ENCODE data around the gene RNF34.

RNF34 gene

GRCh38 chr12:121452340-121452984 lies 52.5 kb downstream of the RNF34 start:
- TF ChIP-seq, protein P1, sequence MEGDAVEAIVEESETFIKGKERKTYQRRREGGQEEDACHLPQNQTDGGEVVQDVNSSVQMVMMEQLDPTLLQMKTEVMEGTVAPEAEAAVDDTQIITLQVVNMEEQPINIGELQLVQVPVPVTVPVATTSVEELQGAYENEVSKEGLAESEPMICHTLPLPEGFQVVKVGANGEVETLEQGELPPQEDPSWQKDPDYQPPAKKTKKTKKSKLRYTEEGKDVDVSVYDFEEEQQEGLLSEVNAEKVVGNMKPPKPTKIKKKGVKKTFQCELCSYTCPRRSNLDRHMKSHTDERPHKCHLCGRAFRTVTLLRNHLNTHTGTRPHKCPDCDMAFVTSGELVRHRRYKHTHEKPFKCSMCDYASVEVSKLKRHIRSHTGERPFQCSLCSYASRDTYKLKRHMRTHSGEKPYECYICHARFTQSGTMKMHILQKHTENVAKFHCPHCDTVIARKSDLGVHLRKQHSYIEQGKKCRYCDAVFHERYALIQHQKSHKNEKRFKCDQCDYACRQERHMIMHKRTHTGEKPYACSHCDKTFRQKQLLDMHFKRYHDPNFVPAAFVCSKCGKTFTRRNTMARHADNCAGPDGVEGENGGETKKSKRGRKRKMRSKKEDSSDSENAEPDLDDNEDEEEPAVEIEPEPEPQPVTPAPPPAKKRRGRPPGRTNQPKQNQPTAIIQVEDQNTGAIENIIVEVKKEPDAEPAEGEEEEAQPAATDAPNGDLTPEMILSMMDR (IDR thresholded peaks at IDR 0.05; ENCODE audit: low read length, missing control alignments), result no peak
- no peak overlapping the region for H3K4me3 ChIP-seq (replicated peaks; ENCODE audit: low read depth, low read length)
- DNase-seq (ENCODE audit: low read depth), result no peak

DNA sequence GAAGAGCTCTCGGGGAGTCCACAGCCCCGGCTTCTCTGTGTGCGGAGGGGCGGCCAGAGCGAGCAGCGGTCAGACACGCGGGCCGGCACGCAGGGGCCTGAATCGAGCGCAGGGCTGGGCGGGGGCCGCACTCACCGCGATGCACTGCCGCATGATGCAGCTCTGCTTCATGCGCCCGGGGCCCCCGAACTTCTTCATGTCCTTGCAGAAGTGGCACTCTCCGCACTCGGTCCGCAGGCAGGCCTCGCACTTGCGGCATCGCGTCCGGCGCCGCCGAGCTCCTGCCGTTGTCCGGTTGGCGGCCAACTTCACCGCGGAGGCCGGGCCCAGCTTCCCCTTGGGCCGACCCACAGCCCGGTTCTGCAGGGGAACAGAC lies 53.1 kb downstream of the RNF34 start:
- no peak overlapping the region for H3K4me3 ChIP-seq (replicated peaks; ENCODE audit: low read depth, low read length)
- TF ChIP-seq, protein P1 (IDR thresholded peaks at IDR 0.05; ENCODE audit: low read length, missing control alignments), result no peak
- no peak for DNase-seq (ENCODE audit: low read depth)

DNA sequence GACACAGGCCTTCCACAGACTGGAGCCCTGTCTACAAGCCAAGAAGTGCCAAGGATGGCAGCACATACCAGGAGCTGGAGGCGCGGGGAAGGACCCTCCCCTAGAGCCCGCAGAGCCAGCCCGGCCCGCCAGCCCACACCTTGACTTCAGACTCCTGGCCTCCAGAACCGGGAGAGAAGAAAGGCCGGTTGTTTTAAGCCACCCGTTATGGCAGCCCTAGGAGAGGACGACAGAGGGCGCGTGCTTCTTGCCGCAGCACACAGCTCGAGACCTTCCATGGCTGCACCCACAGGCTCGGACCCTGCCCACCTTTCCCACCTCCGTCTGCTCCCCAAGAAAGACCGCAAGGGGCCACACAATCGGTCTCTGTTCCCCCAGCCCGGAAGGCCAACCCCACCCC lies 53.7 kb downstream of the RNF34 start:
- TF ChIP-seq, protein P1 (IDR thresholded peaks at IDR 0.05; ENCODE audit: low read length, missing control alignments), result no peak

GRCh38 chr12:121454921-121455320 lies 55.0 kb downstream of the RNF34 start:
- no peak for DNase-seq (ENCODE audit: low read depth)
- no peak overlapping the region for H3K4me3 ChIP-seq (replicated peaks; ENCODE audit: low read depth, low read length)
- TF ChIP-seq, protein P1 (IDR thresholded peaks at IDR 0.05; ENCODE audit: low read length, missing control alignments), result no peak

More for the DNA sequence above, 53.7 kb downstream of the RNF34 start:
- no peak for DNase-seq (ENCODE audit: low read depth)
- H3K4me3 ChIP-seq (replicated peaks; ENCODE audit: low read depth, low read length), result no peak overlapping the region

DNA sequence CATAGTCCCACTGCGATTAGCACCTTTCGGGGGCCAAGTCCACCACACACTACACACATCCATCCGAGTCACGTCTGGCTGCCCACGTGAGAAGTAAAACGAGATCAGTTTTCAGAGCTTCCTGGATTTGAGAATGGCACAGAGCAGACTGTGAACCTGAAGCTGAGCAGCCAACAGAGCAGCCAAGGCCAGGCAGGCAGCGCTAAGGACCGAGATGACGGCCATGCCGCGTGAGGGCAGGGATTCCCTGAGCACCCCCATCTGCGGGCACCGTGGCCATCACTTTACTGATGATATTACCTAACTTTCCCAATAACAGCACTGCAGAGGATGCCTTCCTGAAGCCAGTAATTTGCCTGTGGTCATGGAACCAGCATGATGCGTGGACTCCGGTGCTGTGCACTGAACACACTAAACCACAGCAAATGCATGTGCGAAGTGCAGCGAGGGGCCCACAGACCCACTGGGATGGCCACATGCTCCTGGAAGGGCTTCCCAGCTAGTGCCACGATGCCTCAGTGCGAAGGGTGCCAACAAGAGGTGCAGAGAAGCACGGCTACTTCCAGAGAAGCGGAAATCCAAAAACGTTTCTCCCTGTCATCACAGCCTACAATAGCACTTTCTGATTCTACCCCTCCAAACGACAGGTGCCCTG lies 56.0 kb downstream of the RNF34 start:
- H3K4me3 ChIP-seq (replicated peaks; ENCODE audit: low read depth, low read length), result no peak overlapping the region
- TF ChIP-seq, protein P1 (IDR thresholded peaks at IDR 0.05; ENCODE audit: low read length, missing control alignments), result no peak
- no peak for DNase-seq (ENCODE audit: low read depth)

- no peak for DNase-seq (ENCODE audit: low read depth)
- no peak overlapping the region for H3K4me3 ChIP-seq (replicated peaks; ENCODE audit: low read depth, low read length)
- TF ChIP-seq, protein P1 (IDR thresholded peaks at IDR 0.05; ENCODE audit: low read length, missing control alignments), result no peak
Observed at GRCh38 chr12:121456551-121456950, 56.6 kb downstream of the RNF34 start.

- TF ChIP-seq, protein P1 (IDR thresholded peaks at IDR 0.05; ENCODE audit: low read length, missing control alignments), result no peak
- no peak overlapping the region for H3K4me3 ChIP-seq (replicated peaks; ENCODE audit: low read depth, low read length)
- DNase-seq (ENCODE audit: low read depth), result no peak
Observed at GRCh38 chr12:121461048-121461447, 61.1 kb downstream of the RNF34 start.
